HG03175 (cell line): ENCODE results near the gene WFDC6.

Experiments used
- ATAC-seq: cut with Tn5 transposase; IDR thresholded peaks from one replicate; pipeline ENCODE4 v1.9.1; 2021; ENCODE audit warnings: mild to moderate bottlenecking, moderate library complexity; ENCODE audit not compliant: unreplicated experiment

WFDC6 gene

DNA sequence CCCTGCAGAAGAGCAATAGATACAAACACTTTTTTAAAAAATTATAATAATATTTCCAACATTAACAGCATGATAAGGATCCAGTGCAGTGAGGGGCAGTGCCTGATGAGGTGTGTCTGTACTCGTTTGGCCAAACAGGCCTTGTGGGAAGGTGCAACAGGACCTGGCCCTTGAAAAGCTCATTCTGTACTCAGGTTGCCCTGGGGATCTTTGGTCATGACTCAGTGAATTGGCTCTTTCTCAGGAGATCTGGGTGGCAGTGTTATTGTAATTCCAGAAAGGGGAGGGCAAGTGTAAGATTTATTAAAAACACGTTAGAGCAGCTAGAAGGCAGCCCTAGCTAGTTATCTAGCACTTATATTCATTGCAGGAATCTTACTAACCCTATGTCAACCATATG is 21.0 kb downstream of the WFDC6 start:
- no peak for ATAC-seq

DNA sequence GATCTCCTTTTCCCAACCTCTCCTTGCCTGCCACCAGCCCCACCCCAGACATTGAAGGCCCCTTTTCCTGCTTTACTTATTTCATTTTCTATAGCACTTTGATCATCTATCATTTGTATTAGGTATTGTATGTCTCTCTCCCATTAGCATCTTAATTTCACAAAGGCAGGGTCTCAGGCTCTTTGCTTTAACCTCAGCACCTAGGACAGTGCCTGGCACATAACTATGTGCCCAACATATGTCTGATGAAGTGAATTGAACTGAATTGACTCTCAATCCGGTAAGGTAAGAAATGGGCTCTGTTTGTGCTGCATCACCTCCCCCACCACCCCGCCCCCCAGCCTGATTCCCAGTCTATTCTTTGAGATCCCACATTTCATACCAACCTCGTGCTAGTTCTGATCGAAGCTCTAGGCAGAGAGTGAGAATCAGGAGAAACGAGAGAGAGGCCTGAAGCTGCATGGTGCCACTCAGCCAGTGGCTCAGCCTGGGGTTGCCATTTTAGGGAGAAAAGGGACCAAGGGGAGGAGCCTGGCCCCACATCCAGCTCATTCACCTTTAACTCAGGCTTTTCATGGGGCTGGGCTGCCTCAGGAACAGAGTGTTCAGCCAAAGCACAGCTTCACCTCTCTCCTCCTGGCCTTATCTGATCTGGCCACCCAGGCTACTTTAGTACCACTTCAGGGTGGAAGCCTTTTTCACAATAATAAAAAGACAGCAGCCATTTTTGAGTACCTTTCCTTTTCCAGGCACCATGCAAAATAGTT is 24.0 kb downstream of the WFDC6 start, which contains the start of gene SPINT3:
SPINT3 (minus strand) TSS at position 476 of the 767 bp plus-strand sequence; CDS start at position 462, 14 bp downstream.
- no peak for ATAC-seq

DNA sequence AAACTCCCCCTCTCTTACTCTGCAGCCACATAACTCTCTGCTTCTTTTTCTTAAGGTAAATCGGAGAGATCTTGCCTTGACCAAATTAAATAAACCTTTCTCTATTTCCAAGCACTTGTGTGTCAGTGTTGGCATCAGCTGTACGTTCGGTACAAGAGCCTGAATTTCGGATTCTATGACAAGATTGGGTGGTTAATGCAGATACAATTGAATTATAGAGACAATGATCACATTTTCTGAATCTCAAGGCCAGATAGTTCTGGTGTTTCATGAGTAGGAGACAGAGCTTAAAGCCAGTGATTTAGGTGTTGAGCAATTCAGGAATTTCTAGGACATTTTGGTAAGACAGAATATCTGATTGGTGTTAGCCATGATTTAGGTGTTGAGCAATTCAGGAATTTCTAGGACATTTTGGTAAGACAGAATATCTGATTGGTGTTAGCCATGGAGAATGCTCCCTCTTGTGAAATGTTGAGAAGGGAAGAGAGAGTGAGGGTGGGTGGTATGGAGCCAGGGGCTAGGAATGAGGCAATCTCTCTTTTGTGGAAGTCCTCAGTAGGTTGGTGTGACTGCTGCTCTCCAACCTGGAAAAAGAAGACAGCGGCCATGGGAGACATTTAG is 28.9 kb downstream of the WFDC6 start:
- no peak for ATAC-seq

DNA sequence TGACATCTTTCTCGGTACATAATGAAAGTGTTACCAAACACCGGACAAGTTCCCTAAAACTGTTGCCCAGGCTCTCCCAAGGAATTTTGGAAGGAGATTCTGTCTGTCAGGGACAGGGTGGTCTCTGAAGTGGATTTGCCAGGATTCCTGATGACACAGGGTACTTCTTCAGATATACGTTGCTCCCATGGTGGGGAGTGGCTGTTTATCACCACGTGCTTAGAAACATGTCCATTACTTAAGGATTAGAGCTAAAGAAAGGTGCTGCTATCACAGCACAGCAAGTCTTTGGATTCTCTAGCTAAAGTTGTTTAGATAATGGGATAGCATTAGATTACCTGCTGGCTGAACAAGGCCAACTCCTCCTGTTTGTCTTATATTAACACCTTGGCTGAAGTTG is 30.2 kb downstream of the WFDC6 start:
- no peak for ATAC-seq

DNA sequence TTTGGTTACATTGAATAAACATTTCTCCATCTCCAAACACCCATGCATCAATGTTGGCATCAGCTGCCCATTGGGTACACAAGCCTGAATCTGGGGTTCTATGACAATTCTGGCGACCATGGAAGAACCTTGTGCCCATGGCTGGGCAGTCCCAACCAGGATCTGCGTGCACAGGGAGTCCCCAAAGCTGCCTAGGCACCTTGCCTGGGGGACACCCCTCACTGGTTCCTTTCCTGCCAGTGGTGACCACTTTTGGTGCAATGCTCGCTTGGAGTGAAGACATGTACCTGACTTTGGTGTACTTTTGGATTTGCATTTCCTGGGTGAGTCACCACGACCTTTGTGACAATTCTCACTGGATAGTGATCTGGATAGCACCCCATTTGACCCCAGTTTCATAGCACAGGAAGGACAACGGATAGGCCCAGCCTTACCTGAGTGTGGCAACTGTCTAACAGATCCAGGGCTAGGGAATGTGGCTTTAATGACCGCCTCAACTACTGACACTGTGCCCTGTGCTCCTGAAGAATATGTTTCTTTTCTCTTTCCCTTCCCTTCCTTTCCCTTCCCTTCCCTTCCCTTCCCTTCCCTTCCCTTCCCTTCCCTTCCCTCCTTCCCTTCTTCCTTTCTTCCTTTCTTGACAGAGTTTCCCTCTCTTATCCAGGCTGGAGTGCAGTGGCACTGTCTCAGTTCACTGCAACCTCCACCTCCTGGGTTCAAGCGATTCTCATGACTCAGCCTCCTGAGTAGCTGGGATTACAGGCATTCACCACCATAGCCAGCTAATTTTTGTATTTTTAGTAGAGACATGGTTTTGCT is 31.0 kb downstream of the WFDC6 start:
- ATAC-seq = no peak

DNA sequence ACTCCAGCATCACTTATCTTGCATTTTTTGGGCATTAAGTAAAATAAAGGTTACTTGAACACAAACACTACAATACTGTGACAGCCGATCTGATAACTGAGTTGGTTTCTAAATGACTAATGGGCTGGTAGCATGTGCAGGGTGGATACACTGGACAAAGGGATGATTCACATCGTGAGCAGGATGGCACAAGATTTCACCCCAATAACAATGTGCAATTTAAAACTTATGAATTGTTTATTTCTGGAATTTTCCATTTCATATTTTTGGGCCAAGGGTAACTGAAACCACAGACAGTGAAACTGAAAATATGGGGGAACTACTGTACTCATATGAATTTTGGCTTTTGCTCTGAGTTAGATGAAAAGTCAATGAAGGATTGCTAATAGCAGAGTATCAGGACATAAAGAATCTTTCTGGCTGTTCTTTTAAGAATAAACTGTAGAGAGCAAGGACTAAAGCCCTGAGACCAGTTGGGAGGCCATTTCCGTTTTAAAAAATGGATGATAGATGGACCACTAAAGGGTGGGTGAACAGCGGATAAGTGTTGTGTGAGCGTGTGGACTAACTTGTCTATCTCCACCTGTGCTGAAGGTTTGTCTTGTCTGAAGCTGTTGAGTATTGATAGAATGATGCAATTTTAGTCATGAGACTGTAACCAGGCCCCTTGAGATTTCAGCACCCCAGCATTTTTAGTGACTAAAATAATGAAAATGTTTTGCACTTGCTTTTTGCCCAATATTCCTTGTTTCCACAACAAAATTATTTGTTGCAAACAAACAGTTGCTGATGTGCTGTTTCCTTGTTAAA is 32.1 kb downstream of the WFDC6 start:
- no peak for ATAC-seq

DNA sequence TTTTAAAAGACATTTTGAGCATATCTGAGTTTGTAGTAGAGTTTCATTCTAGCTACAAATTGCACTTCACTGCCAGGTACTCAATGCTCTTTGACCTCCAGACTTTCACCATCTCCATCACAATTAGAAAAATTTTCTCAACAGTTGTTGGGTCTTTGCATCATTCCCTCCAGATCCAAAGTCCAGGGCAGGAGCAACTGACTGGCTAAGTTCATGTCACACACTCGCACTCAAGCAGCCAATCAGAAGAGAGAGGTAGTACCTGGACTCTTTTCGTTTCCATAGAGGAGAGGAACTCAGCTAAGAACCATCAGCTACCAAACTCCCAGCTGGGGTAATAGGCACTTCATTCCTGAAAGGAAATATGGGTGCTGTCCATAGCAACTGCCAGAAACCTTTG is 32.9 kb downstream of the WFDC6 start:
- ATAC-seq = no peak

DNA sequence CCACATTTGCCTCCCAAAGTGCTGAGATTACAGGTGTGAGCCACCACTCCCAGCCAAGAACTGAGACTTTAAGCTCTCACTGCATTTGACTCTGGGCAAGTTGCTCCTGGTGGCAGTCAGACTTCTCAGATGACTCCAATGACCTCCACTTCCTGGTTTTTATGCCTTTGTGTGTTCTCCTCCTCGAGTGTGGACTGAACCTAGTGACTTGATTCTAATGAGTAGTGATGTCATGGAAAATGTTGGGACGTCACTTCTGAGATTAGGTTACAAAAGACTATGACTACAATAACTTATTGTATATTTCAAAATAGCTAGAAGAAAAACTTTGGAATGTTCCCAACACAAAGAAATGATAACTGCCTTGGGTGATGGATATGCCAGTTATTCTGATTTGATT is 35.9 kb downstream of the WFDC6 start:
- ATAC-seq = no peak

DNA sequence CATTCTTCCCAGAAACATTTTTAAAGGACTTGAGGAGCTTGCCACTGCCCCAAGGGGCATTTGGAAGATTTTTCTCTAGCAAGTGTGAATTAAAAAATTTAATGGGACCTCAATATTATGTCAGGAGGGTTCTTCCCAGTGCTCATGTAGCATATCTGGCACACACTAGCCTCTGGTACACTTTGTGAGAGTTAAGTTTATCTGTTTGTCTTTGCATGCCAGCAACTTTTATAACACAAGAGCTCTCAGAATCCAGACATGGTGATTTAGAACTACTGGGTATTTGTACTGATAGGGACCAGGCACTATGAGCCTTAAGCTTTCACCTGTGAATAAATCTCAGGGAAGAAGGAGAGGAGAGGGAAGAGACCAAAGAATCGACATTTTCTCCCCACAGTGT is 36.7 kb downstream of the WFDC6 start:
- no peak for ATAC-seq

DNA sequence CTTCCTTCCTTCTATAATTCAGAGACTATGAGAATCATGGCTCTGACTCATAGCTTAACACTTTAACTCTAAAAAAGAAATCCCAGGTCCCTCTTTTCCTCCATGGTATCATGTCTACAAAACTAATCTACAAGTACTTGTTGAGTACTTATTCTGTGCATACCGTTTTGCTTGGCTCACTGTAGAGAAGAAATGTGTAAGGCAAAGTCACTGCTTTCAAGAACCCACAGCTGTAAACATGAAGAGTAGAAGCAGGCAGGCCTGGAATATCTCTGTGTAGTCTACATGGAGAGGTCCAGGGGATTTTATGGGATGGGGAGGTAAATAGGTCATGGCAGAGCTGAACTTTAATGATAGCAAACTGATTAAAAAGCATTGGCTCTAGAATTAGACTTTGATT is 37.7 kb downstream of the WFDC6 start:
- no peak for ATAC-seq

DNA sequence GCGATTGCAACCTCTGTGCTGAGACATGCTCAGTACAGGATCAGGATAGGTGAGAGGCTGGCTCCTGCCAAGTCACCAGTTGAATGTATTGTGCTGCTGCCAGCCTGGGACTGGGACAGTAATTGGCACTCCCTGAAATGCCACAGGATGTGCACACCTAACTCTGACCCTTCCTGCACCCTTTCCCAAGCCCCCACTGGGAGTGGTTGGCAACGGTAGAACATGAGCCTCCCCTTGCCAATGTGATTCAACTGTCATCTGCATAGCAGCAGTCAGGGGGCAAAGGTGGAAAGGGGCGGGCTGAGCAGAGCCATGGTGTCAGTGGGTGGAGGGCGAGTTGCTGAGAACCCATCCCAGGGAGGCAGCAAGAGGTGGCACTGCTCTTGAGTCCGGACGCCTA is 39.3 kb downstream of the WFDC6 start:
- no peak for ATAC-seq

DNA sequence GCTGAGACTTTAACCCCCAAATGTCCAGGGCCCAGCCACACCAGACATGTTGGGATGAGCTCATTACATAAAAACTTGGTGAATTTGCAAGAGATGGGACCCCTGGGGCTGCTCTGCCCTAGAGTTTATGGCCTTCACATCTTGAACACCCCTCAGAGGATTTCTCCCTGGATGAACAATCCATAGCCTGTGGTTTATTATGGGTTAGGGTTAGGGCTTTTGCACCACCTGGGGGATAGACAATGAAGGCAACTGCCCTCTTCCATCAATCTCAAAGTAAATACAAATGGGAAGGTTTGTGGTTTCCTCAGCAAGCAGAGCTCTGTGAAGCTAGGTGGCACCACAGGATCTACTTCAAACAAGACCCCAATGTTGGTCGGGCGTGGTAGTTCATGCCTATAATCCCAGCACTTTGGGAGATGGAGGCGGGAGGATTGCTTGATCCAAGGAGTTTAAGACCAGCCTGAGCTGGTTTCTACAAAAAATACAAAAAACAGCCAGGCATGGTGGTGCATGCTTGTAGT is 41.2 kb downstream of the WFDC6 start:
- ATAC-seq = no peak

DNA sequence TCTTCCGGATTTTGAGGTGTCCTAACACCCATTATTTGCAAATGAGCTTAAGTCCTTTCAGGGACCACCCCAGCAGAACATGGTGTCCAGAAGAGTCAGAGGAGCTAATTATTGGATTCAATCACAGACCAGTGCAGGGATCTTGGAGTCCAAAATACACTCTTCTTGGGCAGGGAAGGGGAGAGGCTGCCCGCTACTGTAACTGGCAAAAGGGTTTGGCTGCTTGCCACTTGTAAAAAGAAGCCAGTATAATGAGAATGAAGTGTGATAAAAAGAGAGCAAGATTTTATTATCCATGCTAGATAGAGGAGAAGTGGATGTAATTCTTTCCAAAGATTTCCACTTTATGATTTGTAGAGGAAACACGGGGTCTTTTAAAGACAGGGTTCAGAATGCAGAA is 43.1 kb downstream of the WFDC6 start:
- ATAC-seq = no peak

DNA sequence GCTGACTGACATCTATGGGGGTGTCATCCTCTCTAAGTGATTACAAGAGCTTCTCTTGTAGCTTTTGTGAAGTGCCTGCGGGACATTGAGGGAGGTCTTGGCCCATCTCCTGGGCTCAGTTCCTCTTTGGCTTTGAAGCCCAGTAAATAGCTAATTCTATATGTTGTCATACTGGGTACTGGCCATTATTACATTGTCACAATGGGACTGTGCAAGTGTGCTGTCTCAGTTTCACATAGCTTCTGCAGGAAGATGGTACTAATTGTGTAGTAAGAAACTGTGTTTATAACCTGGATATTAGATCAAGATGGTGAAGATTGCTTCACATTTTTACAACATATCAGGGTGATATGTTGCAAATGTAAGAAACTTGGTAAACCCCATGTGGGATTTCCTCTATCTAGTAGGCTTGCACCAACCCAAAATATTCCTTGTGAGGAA is 43.8 kb downstream of the WFDC6 start:
- no peak for ATAC-seq

DNA sequence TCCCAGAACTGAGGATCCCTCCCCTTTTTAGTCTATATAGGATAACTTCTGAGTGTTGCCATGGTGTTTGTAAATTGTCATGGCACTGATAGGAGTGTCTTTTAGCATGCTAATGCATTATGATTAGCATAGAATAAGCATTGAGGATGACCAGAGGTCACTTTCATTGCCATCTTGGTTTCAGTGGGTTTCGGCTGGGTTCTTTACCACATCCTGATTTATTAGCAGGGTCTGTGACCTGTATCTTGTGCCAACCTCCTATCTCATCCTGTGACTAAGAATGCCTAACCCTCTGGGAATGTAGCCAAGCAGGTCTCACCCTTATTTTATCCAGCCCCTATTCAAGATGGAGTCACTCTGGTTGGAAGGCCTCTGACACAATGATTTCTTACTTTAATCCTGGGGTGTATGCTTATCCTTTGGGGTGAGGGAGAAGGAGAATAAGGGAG is 50.2 kb downstream of the WFDC6 start:
- no peak for ATAC-seq

DNA sequence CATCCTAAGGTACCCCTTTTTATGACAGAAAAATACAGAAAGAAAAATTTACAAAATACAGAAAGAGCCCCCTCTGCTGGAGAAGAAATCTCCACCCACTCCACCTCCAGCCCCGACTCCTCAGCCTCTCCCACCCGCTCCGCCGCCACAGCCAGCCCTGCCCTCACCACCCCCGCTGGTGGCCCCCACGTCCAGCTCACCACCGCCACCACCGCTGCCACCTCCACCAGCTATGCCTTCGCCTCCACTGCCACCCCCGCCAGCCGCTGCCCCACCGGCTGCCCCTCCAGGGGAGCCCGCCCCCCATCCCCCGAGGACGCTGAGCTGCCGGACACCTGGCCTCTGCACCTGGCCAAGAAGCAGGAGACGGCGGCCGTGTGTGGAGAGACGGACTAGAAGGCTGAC is 52.0 kb downstream of the WFDC6 start:
- ATAC-seq = no peak

DNA sequence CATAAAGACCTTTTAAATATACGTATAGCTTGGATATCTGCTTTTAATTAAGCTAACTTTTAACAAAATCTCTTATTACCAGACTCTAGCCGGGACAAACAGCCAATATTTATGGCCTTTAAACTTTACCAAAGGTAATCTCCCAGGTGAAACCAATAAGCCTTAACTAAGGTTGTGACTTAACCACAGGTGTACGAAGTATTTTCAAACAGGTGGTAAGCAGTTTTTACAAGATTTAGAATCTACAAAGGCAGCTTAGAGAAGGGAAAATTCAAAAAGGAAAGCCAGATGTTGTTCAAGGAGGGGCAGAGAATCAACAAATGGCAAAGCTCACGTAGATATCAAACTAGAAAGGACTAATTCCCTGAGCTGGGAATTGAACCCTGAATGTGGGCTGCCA is 53.9 kb downstream of the WFDC6 start:
- ATAC-seq = no peak

DNA sequence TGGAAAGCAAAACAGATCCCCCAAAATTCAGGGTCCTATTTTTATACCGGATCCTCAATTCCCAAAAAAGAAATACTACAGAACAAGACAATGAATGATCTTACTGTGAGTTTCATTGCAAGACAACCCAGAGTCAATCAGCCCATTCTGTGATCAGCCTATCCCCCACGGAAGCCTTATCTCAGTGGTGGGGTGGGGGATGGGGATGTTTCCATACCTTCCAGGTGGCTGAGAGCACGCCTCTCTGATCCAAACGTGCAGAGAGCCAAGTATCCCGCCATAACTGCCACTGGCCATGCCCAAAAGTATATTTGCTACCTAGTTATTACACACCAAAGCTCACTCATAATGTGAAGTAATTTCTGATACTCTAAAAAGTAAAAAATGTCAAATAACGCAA is 54.6 kb downstream of the WFDC6 start:
- no peak for ATAC-seq
